Aorta (tissue), 5 donors: ENCODE data around the gene USP25. TPM values are rescaled to one million over a fixed set of nuclear protein-coding genes. Genes with fewer than 3 reads are reported as not detected.

Source experiments
- ATAC-seq: fragments of 200-7000 bp; cut with Tn5 transposase; one replicate; pipeline ENCODE4 v1.9.1; 2022; ENCODE audit warnings: moderate library complexity; ENCODE audit not compliant: low FRiP score
- DNase-seq, 2 donors: peaks; one replicate each; pipeline ENCODE4 v3.0.0-alpha.2; 2020
- H3K27ac ChIP-seq, 2 donors: one replicate each; pipeline ENCODE4 v1.5.1; 2013; ENCODE audit warnings: low read length in 2 of 2, mild to moderate bottlenecking in 2 of 2, moderate library complexity in 2 of 2, control low read depth in 1 of 2, inconsistent platforms in 1 of 2, low read depth in 1 of 2
- H3K27me3 ChIP-seq, 2 donors: one replicate each; pipeline ENCODE4 v1.6.1; 2013; ENCODE audit warnings: control low read depth in 1 of 2, low read length in 1 of 2, mild to moderate bottlenecking in 1 of 2, moderate library complexity in 1 of 2; ENCODE audit not compliant: insufficient read depth in 2 of 2, control insufficient read depth in 1 of 2
- H3K36me3 ChIP-seq, 2 donors: one replicate each; pipeline ENCODE4 v1.6.1; 2013; ENCODE audit warnings: control low read depth in 1 of 2, low read length in 1 of 2, mild to moderate bottlenecking in 1 of 2; ENCODE audit not compliant: insufficient read depth in 2 of 2, control insufficient read depth in 1 of 2
- H3K4me1 ChIP-seq, 2 donors: one replicate each; pipeline ENCODE4 v1.6.1; 2013; ENCODE audit warnings: low read length in 2 of 2, control low read depth in 1 of 2, mild to moderate bottlenecking in 1 of 2, moderate library complexity in 1 of 2; ENCODE audit not compliant: insufficient read depth in 2 of 2, control insufficient read depth in 1 of 2
- H3K4me3 ChIP-seq, 2 donors: one replicate each; pipeline ENCODE4 v1.5.1; 2013; ENCODE audit warnings: low read length in 2 of 2, control low read depth in 1 of 2, mild to moderate bottlenecking in 1 of 2
- H3K9me3 ChIP-seq: one replicate; pipeline ENCODE4 v1.6.1; 2013; ENCODE audit warnings: mild to moderate bottlenecking, low read length; ENCODE audit not compliant: control insufficient read depth
- WGBS, 2 donors: extraction: QIAGEN DNeasy Blood & Tissue Kit; methylation state at CpG; one replicate each; pipeline ENCODE4 v1.1.7; 2013; 5-methylcytosine and 5-hydroxymethylcytosine counted together
- intact Hi-C, 2 donors: fragments of 100-400 bp; cut with DNase I; formaldehyde crosslinking; loops; one replicate each; pipeline versions ENCODE4 v1.14.2 to v1.15.0; 2022
- long read RNA-seq, 2 donors: library from polyadenylated mRNA; unstranded; transcript quantifications; one replicate each; pipeline ENCODE4 v2.0.0, GENCODE V29; 2020 to 2021
- polyA plus RNA-seq, 2 donors: library from polyadenylated mRNA; stranded (reverse); fragments of 200-250 nt; gene quantifications; one replicate each; pipeline ENCODE4 v1.2.3, GENCODE V29; 2013
- total RNA-seq, 2 donors: library from RNA; stranded (reverse); fragmentation: NEBNext Ultra II Directional; extraction: Animal tissue kit (Norgen Biotek cat#: 25700); gene quantifications; one replicate each; pipeline ENCODE4 v1.2.1, GENCODE V29; 2021
- donor health status: healthy with polysubstance abuse.
- donor health status: Bipolar disorder and iron deficiency.
- donor health status: DM: no; HTN: no; CAD: no.
- donor health status: DM: no; HTN: no; CAD: no.
- donor health status: DM: yes; HTN: yes; CAD: no.

The USP25 gene
- 10 to 100 TPM; 39.4 to 54.2 TPM for total RNA-seq
- 10 to 100 TPM in 1 of 2 donors, 1 to 10 TPM in 1; 9.3 to 11.5 TPM for polyA plus RNA-seq
- long read RNA-seq, donor 1, partial matches to known transcripts = 1 of 9 reads
- long read RNA-seq, donor 1, other reads (novel, unspliced or antisense) = 7 of 9 reads
- long read RNA-seq, donor 2, partial matches to known transcripts = 6 of 21 reads
- long read RNA-seq, donor 2, other reads (novel, unspliced or antisense) = 12 of 21 reads

GRCh38 chr21:15729674-15730483, at the start of gene USP25:
Gene USP25, plus strand, starts transcription at chr21:15729982. Its CDS starts 412 bp downstream, at chr21:15730394.
- intact Hi-C loops = loop anchor here in 1 of 2 donors (10.0 kb wide), 1 partner anchor 105 kb away; no protein-coding TSS in a partner anchor
- peak; percentile 98 for ATAC-seq

GRCh38 chr21:15682186-15682895, 47.4 kb upstream of the USP25 start:
- intact Hi-C loops = no loop called here
- ATAC-seq (no peak), DNase-seq (no peak)
- no peak overlapping the region for H3K4me3 ChIP-seq
- WGBS, 2 donors = 84 to 85% methylated on average over 6 of the region's 6 CpGs
- no peaks in the 10 kb centered on the region for H3K36me3 ChIP-seq
- H3K4me1 ChIP-seq = no peaks in the 10 kb centered on the region
- no peak overlapping the region for H3K27ac ChIP-seq
- no peaks in the 10 kb centered on the region for H3K27me3 ChIP-seq
- H3K9me3 ChIP-seq = no peaks in the 10 kb centered on the region

More at GRCh38 chr21:15729674-15730483, at the start of gene USP25:
- Histone ChIP-seq H3K4me1 (peaks cover 0 to 2% of the 10 kb centered on the region in 2 donors), H3K27me3 (no peaks in the 10 kb centered on the region), H3K4me3 (peak within 1 kb of the TSS; percentile 95 to 98), H3K27ac (peak within 1 kb of the TSS; percentile 93 to 94), H3K9me3 (no peaks in the 10 kb centered on the region), H3K36me3 (no peaks in the 10 kb centered on the region)
- DNase-seq = peak; percentile 93 to 97
- 0% methylated on average over 80 to 122 of the region's 123 CpGs for WGBS, 2 donors

- Histone ChIP-seq H3K4me1 (no peaks in the 10 kb centered on the region), H3K27me3 (no peaks in the 10 kb centered on the region), H3K27ac (no peak overlapping the region), H3K36me3 (no peaks in the 10 kb centered on the region), H3K4me3 (no peak overlapping the region), H3K9me3 (no peaks in the 10 kb centered on the region)
- no peak for ATAC-seq
- 47 to 49% methylated on average over 2 of the region's 2 CpGs for WGBS, 2 donors
- intact Hi-C loops = no loop called here
- no peak for DNase-seq
These were observed 46.8 kb upstream of the USP25 start for GRCh38 chr21:15682977-15683376.

- Histone ChIP-seq H3K27me3 (no peaks in the 10 kb centered on the region), H3K9me3 (no peaks in the 10 kb centered on the region), H3K27ac (no peak overlapping the region), H3K36me3 (no peaks in the 10 kb centered on the region), H3K4me3 (no peak overlapping the region), H3K4me1 (no peaks in the 10 kb centered on the region)
- no peak for ATAC-seq
- no peak for DNase-seq
- 84 to 88% methylated on average over 1 of the region's 1 CpG for WGBS, 2 donors
- intact Hi-C loops = no loop called here
These were observed 43.3 kb upstream of the USP25 start for GRCh38 chr21:15686506-15686905.

GRCh38 chr21:15687208-15687607, 42.6 kb upstream of the USP25 start:
- no peak overlapping the region for H3K27ac ChIP-seq
- H3K27me3 ChIP-seq = no peaks in the 10 kb centered on the region
- no peaks in the 10 kb centered on the region for H3K4me1 ChIP-seq
- H3K9me3 ChIP-seq = no peaks in the 10 kb centered on the region
- ATAC-seq = no peak
- DNase-seq = no peak
- intact Hi-C loops = no loop called here
- WGBS, 2 donors = 69 to 71% methylated on average over 3 of the region's 3 CpGs
- H3K4me3 ChIP-seq = no peak overlapping the region
- no peaks in the 10 kb centered on the region for H3K36me3 ChIP-seq

GRCh38 chr21:15688016-15688415, 41.8 kb upstream of the USP25 start:
- Histone ChIP-seq H3K4me1 (no peaks in the 10 kb centered on the region), H3K4me3 (no peak overlapping the region), H3K27me3 (no peaks in the 10 kb centered on the region), H3K9me3 (no peaks in the 10 kb centered on the region), H3K27ac (no peak overlapping the region), H3K36me3 (no peaks in the 10 kb centered on the region)
- DNase-seq (no peak), ATAC-seq (no peak)
- WGBS, 2 donors = 70 to 73% methylated on average over 3 of the region's 3 CpGs
- intact Hi-C loops = no loop called here

- Histone ChIP-seq H3K9me3 (no peaks in the 10 kb centered on the region), H3K4me3 (no peak overlapping the region), H3K27me3 (no peaks in the 10 kb centered on the region), H3K36me3 (no peaks in the 10 kb centered on the region), H3K4me1 (no peaks in the 10 kb centered on the region), H3K27ac (no peak overlapping the region)
- intact Hi-C loops = no loop called here
- DNase-seq (no peak), ATAC-seq (no peak)
- WGBS, 2 donors = 68 to 86% methylated on average over 2 of the region's 2 CpGs
These were observed 41.0 kb upstream of the USP25 start for GRCh38 chr21:15688809-15689208.

GRCh38 chr21:15692711-15693110, 37.1 kb upstream of the USP25 start:
- no peak for ATAC-seq

More at GRCh38 chr21:15692711-15693110, 37.1 kb upstream of the USP25 start:
- Histone ChIP-seq H3K27me3 (no peaks in the 10 kb centered on the region), H3K27ac (no peak overlapping the region), H3K4me1 (no peaks in the 10 kb centered on the region), H3K9me3 (no peaks in the 10 kb centered on the region), H3K4me3 (no peak overlapping the region), H3K36me3 (no peaks in the 10 kb centered on the region)
- WGBS, 2 donors = 88 to 92% methylated on average over 2 of the region's 2 CpGs
- intact Hi-C loops = no loop called here
- no peak for DNase-seq
